H1 (cell line): ENCODE measurements around the gene R3HDM1.

ENCODE experiments used
- GTF2F1 ChIP-seq: IDR thresholded peaks from 2 replicates; pipeline ENCODE4 v1.6.1; 2012; ENCODE audit warnings: low read depth, low read length, improper control_type of control experiment, borderline replicate concordance
- RBBP5 ChIP-seq: IDR thresholded peaks from 2 replicates; pipeline ENCODE4 v1.7.1; 2012; ENCODE audit warnings: low read depth, mild to moderate bottlenecking, inconsistent platforms, low read length, moderate library complexity, borderline replicate concordance
- RNF2 ChIP-seq: fragments of 200-900, 300-1000 bp; sonication (generic); IDR thresholded peaks from 2 replicates; pipeline ENCODE4 v1.7.1; 2016; ENCODE audit warnings: borderline replicate concordance, low read depth, mild to moderate bottlenecking, antibody characterized with exemption, low read length; ENCODE audit not compliant: poor library complexity, severe bottlenecking; ENCODE audit errors: missing control alignments
- TAF1 ChIP-seq: IDR thresholded peaks from 2 replicates; pipeline ENCODE4 v1.6.1; 2011; ENCODE audit warnings: mild to moderate bottlenecking, low read depth, low read length
- TF ChIP-seq, protein P1 (sequence below), 3 experiments: IDR thresholded peaks; 1 replicate in 2 of 3; 2 replicates in 1 of 3; pipeline versions ENCODE4 v1.5.1 to v1.6.1; 2011; ENCODE audit warnings: low read length in 3 of 3, mild to moderate bottlenecking in 3 of 3, inconsistent platforms in 2 of 3, low read depth in 1 of 3, moderate library complexity in 1 of 3; ENCODE audit not compliant: insufficient read depth in 1 of 3; ENCODE audit errors: control extremely low read depth in 1 of 3

DNA sequence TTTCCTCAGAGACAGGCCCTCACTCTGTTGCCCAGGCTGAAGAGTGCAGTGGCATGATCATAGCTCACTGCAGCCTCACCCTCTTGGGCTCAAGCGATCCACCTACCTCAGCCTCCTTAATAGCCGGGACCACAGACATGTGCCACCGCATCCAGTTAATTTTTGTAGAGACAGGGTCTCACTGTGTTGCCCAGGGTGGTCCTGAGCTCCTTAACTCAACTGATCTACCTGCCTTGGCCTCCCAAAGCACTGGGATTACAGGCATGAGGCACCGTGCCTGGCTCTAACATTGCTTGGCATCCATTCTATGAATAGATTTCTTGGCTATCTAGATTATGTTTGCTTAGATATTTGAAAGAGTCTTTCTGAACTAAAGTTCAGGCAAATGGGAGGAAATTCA is 21.6 kb downstream of the R3HDM1 start:
- TF ChIP-seq RNF2 (no peak), GTF2F1 (no peak), RBBP5 (no peak), TAF1 (no peak)
- TF ChIP-seq, protein P1, sequence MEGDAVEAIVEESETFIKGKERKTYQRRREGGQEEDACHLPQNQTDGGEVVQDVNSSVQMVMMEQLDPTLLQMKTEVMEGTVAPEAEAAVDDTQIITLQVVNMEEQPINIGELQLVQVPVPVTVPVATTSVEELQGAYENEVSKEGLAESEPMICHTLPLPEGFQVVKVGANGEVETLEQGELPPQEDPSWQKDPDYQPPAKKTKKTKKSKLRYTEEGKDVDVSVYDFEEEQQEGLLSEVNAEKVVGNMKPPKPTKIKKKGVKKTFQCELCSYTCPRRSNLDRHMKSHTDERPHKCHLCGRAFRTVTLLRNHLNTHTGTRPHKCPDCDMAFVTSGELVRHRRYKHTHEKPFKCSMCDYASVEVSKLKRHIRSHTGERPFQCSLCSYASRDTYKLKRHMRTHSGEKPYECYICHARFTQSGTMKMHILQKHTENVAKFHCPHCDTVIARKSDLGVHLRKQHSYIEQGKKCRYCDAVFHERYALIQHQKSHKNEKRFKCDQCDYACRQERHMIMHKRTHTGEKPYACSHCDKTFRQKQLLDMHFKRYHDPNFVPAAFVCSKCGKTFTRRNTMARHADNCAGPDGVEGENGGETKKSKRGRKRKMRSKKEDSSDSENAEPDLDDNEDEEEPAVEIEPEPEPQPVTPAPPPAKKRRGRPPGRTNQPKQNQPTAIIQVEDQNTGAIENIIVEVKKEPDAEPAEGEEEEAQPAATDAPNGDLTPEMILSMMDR (IDR thresholded peaks at IDR 0.05; ENCODE audit: control extremely low read depth in 1 of 3, insufficient read depth in 1 of 3, low read depth in 1 of 3, low read length in 3 of 3): no peak
